Testis (tissue), 2 donors: ENCODE measurements around the gene PNLIPRP3.

ENCODE experiments used
- CTCF ChIP-seq, 3 experiments: fragments of 450-650 bp in 2 of 3; fragments of 200-600 bp in 1 of 3; sonication (generic) in 1 of 3; IDR thresholded peaks; one replicate each; pipeline ENCODE4 v1.5.1; 2016 to 2019; ENCODE audit warnings: antibody characterized with exemption in 3 of 3, mild to moderate bottlenecking in 2 of 3, moderate library complexity in 1 of 3
- POLR2A ChIP-seq: fragments of 450-650 bp; IDR thresholded peaks from one replicate; pipeline ENCODE4 v1.6.1; 2017; ENCODE audit warnings: antibody characterized with exemption, mild to moderate bottlenecking, moderate library complexity

GRCh38 chr10:116385994-116386809 lies 41.4 kb upstream of the PNLIPRP3 start:
- TF ChIP-seq CTCF (IDR thresholded peaks at IDR 0.05) = peak in 2 of 3 experiments; percentile 24 to 52
- no peak for TF ChIP-seq POLR2A
